HG03097 (cell line): ENCODE data around the gene CAMTA1.

Source experiments
- ATAC-seq: cut with Tn5 transposase; IDR thresholded peaks from one replicate; pipeline ENCODE4 v1.9.1; 2021; ENCODE audit not compliant: unreplicated experiment, low FRiP score

Gene CAMTA1

DNA sequence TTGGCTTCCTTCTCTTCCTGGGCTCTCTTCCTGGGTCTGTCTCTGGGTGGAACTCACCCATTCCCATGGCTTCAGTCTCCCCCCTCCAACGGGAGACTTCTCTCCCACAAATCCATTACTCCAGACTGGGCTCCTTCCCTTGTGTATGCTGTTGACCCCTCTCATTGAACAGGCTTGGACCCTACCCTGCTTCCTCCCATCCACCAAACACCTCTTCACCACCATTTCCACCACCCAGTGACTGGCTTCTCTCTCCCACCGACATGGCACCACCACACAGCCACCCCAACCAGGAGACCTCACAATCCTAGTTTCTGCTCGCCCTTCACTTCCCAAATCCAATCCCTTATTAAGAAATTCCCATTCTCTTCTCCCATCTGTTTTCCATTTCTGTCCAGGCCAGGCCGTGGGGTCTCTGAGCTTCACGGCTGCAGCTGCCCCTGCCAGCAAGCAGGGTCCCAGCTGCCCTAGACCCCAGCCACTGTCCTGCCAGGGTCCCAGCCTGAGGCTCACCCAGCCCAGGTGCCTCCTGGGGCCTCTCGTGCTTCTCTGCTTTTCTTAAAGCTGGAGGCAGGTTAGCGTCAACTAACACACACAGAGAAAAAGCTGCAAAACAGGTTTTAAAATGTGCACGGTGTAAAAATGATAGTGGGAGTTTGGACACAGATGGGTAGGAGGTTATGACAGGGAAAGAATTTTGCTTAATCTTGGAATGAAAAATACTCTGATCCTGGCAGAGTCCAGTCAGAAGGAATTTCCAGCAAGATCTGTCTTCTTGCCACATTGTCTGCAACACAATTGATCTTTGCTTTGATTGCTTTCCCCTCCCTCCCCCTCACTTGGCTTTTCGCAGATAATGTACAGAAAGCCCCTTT lies 602.0 kb downstream of the CAMTA1 start:
- no peak for ATAC-seq

DNA sequence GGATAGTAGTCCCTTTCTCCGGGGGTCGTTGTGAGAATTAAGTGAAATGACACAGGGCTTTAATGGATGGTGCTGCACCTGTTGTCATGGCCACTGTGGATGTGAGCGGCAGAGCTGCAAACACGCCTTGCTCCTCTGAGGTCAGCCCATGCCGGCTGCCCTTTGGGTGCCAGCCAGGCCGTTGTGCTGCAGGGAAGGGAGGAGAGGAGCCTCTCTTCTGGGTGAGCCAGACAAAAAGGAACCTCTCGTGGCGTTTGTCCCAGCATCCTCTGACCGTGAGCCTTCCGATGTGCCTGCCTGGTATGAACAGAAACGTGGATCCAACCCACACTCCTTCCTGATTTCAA lies 602.9 kb downstream of the CAMTA1 start:
- no peak for ATAC-seq

DNA sequence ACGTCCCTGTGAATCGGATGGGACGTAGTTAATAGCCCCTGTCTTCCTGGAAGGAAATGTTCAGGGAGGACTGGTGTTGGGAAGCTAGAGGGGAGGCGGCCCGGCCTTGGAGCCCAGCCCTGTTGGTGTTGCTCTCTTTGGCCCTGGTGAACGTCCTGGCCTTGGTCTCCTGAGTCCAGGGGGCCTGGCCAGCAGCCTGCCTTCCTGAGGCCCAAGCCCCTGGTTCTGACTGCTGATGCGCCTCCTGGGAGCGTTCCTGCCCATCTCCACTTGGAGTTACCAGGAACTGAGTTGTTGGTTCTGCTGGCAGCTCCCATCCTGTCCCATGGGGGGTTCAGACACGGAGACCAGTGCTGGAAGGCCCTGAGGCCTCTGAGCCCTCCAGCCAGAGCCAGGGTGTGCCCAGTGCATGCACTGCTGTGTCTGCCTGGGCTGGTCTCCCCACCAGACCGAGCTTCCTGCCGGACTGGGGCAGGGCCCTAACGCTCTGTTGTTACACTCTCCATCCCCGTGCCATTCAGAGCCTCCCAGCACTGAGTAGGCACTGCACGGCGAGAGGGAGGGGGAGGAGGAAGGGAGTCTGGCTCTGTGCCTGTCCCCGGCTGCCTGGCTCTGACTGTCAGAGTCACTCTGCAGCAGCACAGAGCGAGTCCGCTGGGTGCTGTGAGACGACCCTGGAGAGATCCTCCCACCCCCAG lies 603.4 kb downstream of the CAMTA1 start:
- ATAC-seq, result no peak

DNA sequence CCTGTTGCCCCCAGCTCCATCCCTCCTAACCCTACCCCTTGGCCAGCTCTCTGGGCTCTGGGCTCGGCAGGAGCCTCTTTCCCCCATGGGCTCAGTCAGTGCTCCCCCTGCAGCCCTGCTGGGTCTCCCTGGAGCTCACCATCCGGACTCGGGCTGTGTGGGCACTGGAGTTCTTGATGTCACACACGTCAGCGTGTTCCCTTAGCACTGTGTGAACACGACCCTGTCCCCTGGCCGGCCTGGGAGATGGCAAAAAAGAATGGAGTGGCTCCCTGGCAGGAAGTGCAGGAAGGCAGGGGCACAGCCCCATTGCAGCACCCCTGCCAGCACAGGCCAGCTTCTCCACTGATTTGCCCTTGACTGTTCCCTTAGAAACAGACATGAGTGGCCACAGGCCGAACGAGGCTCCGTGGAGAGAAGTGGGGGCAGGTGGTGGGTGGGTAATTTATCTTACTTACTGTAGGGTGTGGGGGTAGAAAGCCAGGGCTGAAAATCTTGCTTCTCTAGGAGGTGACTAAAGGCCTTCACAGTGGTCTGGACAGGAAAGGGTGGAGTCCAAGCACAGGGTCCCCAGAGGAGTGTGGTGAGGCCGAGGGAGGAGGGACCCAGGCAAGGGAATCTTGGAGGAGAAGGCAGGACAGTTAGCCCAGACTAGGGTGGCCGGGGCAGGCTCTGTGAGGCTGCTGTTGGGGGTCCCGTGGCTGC lies 604.1 kb downstream of the CAMTA1 start:
- ATAC-seq, result no peak

DNA sequence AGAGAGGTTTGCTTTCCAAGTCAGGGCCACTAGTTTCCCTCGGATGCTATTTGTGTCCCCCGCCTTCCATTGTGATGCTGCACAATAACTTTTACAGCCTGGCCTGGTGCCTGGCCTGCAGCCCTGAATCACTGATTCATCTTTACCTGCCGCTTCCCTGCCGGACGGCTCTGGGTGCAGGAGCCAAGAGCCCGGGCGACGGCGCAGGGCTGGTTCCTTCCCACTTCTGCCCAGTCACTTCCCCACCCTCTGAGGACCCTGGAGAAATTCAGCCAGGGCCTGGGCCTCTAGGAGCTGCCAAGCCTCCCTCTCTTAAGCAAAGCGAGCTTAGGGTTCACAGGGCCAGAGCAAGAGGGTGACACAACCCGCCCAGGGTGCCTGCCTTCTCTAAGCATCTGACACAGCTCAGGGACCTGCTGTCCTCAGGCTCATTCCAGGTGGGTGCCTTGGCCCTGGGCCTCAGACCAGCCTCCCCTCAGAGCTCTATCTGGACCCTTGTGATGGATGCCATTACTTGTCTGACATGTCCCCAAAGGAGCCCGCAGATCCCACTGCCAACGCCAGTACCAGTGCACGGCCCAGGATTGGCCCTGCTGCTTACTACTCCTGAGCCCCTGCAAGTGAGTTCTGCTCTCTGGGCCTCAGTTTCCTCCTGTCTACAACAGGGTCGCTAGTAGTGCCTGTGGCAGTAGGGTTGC lies 604.8 kb downstream of the CAMTA1 start:
- no peak for ATAC-seq

DNA sequence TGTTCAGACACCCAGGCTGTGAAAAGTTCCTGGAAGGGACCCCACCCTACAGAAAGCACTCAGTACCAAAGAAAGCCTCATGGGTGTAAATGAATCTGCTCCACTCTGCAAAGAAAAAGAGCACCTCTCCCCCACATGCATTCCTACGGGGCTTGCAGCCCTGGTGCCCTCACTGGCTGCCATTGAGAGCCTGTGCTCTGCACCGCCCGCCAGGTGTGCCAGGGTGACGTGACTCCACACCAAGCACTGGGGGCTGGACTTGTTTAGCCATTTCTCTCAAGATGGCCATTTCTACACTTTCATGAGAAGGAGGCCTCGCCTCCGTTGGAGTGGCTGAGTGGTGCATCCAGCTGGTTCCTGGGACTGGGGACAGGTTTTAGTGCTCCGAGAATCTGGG lies 605.3 kb downstream of the CAMTA1 start:
- ATAC-seq, result no peak

DNA sequence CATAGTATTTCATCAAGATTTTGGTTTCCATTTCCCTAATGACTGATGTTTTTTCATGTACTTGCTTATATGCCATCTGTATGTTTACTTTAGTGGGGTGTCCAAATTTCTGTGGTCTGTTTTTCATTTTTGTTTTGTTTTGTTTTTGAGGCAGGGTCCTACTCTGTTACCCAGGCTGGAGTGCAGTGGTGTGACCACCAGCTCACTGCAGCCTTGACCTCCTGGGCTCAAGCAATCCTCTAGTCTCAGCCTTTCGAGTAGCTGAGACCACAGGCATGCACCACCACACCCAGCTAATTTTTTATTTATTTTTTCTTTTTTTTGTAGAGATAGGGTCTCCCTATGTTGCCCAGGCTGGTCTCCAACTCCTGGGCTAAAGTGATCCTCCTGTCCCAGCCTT lies 607.9 kb downstream of the CAMTA1 start:
- ATAC-seq, result no peak

DNA sequence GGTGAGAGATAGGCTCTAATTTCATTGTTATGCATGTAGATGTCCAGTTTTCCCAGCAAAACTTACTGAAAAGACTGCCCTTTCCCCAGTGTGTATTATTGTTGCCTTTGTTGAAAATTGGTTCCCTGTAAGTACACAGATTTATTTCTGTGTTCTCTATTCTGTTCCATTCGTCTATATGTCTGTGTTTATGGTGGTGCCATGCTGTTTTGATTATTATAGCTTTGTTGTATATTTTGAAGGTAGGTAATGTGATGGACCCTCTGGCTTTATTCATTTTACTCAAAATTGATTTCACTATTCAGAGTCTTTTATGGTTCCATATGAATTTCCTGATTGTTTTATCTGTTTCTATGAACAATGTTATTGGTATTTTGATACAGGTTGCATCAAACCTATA lies 610.0 kb downstream of the CAMTA1 start:
- no peak for ATAC-seq

DNA sequence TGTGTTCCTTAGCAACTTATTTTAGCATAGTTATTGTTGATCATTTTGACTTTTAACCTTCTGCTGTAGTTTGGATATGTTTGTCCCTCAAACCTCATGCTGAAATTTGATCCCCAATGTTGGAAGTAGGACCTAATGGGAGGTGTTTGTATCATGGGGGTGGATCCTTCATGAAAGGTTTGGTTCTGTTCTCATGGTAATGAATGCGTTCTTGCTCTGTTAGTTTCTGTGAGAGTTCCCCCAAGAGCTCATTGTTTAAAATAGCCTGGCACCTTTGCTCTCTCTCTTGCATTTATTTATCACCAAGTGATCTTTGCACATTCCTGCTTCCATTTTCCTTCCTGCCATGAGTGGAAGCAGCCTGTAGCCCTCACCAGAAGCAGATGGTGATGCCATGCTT lies 613.7 kb downstream of the CAMTA1 start:
- ATAC-seq, result no peak

DNA sequence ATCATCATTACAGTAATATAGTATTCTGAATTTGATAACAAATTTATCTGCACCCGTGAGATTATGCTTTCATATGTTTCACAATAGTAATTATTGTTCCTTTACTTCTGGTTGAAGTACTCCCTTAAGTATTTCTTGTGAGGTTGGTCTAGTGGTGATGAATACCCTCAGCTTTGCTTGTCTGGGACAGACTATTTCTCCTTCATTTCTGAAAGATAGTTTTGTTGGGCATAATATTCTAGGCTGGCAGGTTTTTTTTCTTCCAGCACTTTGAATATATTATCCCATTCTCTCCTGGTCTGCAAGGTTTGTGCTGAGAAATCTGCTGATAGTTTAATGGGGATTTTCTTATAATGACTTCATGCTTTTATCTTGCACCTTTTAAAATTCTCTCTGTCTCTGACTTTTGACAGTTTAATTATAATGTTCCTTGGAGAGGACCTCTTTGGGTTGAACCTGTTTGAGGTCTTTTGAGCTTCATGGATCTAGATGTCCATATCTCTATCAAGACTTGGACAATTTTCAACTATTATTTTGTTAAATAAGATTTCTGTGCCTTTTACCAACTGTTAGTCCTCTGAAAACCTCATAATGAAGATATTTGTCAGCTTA lies 614.4 kb downstream of the CAMTA1 start:
- ATAC-seq, result no peak

DNA sequence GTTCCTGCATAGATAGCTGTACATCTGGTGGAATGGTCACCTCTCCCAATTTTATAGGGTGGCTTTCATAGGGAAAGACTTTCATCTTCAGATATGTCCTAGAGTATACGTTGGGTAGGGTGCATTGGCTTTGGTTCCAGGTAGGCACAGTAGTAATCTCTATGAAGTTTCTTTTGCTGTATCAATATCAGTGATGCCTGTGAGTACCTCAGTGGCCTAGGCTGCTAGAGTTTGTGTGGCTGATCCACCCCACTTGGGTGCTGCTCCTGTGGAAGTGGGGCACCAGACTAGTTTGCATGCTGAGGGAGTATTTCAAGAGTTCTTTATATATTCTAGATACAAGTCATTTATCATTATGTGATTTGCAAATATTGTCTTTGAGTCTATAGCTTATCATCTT lies 615.3 kb downstream of the CAMTA1 start:
- no peak for ATAC-seq

DNA sequence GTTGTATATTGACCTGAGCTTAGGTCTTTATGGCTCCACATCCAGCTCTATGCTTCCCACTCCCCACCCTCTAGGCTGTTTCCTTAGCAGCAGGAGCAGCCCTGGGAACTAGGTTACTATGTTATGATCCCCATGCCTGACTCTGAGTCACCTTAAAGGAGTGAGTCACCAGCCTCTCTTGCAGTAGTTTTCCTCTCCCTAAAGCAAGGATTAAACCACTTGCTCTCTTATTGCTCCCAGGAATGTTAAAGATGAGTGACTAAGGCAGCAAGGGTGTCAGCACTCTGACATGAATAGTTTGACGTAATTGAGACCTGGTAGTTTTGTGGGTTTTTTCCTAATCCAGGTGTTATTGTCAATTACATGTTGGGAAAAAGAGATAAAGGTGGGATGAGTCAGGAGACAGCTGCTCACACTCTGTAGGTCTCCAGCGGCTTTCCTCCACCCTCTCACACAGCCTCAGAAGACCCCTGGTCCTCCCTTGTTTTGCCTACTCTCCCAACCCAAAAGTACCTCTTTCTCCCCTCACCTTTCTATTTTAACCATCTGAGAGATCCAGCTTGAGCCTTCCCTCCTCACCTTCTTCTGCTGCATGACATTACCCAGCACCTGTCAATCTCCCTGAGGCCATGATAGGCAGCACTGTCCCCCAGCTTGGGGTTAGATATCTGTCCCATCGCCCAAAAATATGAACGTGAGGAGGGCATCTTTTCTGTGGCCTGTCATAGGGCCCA lies 616.7 kb downstream of the CAMTA1 start:
- no peak for ATAC-seq

DNA sequence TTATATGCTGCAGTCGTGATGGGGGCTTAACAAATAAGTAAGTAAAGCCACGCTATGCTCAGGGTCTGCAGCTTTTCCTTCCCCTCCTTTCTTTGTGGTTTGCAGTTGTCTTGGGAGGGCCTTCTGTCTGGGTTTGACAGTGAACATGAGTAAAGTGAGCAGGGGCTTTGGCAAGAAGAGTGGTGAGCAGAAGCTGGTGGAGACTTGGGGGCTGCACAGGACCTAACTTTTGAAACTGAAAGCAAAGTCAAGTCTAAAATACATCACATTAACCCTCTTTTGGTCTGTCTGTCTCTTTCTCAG lies 617.2 kb downstream of the CAMTA1 start:
- no peak for ATAC-seq

DNA sequence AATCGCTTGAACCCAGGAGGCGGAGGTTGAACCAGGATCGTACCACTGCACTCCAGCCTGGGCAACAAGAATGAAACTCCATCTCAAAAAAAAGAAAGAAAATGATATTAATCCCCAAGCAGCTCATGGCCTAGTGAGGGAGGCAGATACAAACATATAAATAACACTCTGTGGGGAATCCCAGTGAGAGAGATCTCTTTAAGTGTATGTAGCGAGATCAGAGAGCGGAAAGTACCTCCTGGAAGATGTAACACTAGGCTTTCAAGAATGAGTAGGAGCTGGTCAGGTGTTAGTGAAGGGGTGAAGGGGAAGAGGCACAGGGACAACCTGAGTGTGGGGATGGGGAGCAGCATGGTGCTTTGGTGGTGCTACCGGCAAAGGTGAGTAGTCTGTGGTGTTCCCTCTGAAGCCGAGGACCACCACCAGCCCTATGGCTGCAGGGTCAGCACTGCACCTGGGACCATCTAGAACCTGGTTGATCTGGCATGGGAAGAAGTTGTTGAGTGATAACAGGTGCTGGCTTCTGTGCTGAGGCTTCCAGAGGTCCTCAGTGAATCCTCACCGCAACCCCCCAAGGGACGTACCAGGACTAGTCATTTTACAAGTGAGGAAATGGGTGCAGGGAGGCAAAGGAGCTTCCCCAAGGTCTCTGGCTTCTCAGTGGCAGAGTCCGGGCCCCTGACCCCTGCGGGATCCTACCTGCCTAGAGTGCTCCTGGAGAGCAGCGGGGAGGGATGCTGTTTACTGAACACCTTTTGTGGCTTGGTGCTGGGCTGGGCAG lies 618.2 kb downstream of the CAMTA1 start:
- no peak for ATAC-seq

DNA sequence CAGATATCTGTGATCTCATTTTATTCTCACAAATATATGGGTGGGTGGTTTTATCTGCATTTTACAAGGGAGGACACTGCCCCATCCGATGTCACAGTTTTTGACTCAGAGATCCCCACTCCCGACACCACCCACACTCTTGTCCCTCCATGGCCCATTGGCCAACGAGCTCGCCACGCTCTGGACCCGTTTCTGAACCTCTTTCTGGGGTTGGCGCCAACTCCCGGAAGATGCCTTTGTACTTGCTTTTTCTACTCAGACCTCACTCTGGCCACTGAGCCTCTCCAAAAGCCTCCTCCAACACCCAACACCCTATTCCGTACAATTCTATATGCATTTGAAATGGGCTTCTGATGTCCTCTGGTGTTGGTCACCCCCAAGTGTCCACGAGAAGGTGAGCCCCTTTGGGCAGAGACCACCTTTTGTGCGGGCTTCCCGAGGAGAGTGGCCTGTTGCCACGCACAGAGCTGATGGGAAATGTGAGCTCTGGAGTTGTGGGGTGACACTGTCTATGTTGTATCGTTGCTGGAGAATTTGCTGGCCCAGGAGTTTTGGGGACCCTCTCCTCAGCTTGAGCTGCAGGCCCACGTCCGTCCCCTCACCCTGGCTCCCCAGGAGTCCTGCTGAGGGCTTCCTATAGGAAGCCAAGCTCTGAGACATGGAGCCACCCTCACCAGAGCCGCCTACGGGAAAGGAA lies 618.9 kb downstream of the CAMTA1 start:
- ATAC-seq, result no peak

DNA sequence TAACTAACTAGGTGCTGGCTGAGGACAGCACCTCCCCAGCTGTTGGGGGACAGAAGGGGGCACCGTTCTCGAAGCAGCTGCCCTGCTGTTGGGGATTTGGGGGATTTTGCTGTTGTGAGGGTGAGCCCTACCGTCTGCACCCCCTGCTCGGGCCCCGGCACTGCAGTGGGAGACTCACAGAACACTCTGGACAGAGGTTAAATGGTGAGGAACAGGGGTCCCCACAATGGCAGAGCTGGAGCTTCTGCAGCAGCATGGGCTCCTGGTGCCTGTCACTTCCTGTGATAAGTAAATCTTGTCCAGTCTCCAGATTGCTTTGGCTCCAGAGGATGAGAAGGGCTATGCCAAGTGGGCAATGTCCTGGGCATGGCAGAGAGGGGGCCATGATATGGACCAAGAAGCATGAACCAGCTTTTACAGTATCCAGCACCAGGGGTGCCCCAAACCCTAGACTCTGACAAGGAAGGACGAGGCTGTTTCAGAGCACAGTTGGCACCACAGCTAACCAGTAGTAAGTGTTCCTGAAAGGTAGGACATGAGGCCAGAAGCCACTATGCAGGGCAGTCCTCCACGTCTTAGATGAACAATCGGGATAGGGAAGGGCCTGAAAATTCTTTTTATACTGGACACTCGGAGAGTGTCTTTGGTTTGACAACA lies 620.7 kb downstream of the CAMTA1 start:
- ATAC-seq, result no peak

DNA sequence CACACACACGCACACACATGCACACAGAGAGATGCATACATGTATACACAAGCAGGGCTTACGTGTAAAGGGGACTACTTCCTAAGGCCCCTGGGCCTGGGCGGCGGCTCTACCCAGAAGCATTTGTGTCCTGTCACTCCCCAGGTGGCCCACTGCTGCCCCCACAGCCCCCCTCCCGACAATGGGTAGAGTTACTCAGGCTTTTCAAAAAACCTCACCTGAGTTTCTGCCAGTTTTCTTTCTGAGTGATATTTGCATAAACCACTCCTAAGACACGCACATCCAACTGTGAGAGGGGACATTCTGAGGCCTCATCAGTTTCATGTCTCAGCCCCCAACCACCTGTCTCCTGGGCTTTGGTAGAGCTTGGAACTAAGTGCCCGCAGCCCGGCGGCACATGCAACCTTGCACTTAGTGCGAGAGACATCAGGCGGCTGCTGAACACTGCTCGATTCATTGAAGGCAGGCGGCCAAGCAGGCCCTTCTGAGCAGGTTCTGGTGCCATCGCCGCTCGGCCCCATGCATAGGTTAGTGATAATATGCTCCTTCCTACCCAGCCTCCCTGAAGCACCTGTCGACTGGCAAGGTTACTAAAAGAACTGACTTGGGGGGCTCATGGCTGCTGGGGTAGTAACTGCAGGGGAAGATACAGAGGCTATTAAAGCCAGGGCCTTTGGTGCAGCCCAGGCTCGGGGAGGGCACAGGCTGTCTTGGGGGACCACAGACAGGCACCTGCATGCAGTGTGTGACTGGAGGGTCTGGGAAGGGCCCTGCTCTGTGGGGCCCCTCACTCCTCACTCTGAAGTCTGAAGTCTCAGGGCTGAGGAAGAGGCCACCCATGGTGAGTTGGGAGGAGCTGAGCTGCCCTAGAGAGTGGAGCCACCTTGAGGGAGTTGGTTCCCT lies 621.6 kb downstream of the CAMTA1 start:
- no peak for ATAC-seq
